Measurements from ENCODE around the gene GTF3C6.
"Not testable (repeated sequence)": the region's sequence is repeated elsewhere in the genome, so short reads cannot be mapped to it uniquely, and the experiment has no call there.

GTF3C6 gene

DNA sequence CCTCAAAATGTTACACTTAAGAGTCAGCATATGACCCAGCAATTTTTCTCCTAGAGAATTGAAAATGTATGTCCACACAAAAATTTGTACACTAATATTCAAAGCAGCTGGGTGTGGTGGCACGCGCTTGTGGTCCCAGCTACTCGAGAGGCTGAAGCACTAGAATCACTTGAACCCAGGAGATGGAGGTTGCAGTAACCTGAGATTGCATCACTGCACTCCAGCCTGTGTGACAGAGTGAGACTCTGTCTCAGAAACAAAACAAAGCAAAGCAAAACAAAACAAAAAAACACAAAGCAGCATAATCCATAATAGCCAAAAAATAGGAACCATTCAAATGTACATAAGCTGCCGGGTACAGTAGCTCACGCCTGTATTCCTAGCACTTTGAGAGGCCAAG is 21.7 kb downstream of the GTF3C6 start:
- no peak for DNase-seq

DNA sequence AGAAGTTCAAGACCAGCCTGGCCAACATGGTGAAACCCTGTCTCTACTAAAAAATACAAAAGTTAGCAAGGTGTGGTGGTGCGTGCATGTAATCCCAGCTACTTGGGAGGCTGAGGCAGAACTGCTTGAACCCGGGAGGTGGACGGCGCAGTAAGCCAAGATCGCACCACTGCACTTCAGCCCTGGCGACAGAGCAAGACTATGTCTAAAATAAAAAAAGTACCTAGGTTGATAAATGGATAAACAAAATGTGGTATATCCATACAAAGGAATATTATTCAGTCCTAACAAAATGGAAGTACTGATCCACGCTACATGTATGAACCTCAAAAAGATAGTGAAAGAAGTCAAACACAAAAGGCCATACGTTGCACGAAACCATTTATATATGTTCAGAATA is 22.1 kb downstream of the GTF3C6 start:
- DNase-seq = no peak

DNA sequence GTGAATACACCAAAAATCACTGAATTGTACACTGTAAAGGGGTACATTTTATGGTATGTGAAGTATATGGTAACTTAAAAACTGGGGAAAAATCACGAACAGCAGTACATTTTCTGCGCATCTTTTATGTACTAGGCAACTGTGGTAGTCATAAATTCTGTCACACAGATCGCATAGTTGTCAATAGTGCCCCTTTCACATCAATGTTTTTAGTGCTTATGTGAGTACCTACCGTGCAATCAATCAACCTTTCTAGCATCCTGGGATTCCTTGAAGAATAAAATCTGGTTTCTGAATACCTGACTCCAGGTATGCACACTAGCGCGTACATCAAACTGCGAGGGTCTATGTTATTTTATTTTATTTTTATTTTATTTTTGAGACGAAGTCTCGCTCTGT is 22.7 kb downstream of the GTF3C6 start:
- no peak for DNase-seq

DNA sequence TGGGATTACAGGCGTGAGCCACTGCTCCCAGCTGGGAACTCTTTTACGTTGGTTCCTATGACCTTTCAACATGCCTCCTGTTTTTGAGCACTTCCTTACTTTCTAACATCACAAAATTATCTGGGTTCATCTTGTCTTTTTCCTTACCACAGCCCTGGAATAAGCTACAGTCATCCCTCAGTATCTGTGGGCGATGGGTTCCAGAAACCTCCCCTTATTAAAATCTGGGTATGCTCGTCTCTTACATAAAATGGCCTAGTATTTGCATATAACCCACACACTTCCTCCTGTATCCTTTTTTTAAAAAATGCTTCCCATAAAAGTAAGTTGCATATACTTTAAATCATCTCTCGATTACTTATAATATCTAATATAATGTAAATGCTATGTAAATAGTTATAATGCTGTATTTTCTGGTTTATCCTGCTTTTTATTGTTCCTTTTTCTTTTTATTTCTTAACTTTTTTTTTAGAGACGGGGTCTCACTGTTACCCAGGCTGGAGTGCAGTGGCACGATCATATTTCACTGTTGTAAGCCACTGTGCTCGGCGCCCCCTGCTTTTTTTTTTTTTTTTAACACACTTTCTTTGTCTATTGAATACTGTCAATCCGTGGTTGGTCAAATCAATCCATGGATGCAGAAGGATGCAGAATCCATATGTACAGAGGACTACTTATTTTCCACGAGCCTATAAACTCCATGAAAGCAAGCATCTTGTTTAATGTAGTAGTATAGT is 32.5 kb downstream of the GTF3C6 start:
- DNase-seq = no peak

- DNase-seq = no peak
Observed at GRCh38 chr6:110996691-110997090, 38.2 kb downstream of the GTF3C6 start.

- DNase-seq = no peak
Observed at GRCh38 chr6:110999634-111000270, 41.2 kb downstream of the GTF3C6 start.

DNA sequence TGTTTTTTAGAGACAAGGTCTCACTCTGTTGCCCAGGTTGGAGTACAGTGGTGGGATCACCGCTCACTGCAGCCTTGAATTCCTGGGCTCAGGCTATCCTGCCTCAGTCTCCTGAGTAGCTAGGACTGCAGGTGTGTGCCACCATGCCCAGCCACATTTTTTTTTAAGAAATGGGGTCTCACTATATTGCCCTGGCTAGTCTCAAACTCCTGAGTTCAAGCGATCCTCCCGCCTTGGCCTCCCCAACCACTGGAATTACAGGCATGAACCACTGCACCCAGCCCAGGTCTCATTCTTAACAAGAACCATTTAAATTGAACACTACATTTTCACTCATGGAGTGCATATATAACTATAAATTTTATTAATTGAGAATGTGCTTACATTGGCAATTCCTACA is 43.8 kb downstream of the GTF3C6 start:
- no peak for DNase-seq

GRCh38 chr6:111011360-111012142 is 53.0 kb downstream of the GTF3C6 start:
- no peak for DNase-seq

DNA sequence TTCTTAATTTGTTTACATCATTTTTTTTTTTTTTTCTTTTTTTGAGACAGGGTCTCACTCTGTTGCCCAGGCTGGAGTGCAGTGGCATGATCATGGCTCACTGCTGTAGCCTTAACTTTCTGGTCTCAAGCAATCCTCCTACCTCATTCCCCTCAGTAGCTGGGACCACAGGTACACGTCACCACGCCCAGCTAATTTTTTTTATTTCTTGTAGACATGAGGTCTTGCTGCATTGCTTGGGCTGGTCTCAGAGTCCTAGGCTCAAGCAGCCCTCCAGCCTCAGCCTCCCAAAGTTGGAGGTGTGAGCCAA is 53.6 kb downstream of the GTF3C6 start:
- DNase-seq = no peak

DNA sequence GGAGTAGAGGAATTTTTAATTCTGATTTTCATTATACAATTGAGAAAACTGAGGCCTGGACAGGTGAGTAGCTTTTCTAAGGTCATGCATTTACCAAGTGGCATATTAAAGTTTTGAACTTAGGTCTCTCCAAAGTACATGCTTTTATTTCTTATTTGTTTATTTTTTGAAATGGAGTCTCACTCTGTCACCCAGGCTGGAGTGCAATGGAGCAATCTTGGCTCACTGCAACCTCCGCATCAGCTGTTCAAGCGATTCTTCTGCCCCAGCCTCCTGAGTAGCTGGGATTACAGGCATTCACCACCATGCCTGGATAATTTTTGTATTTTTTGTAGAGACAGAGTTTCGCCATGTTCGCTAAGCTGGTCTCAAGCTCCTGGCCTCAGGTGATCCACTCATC is 54.0 kb downstream of the GTF3C6 start:
- DNase-seq = not testable (repeated sequence)

GRCh38 chr6:111013144-111013915 is 54.8 kb downstream of the GTF3C6 start:
- no peak for DNase-seq

DNA sequence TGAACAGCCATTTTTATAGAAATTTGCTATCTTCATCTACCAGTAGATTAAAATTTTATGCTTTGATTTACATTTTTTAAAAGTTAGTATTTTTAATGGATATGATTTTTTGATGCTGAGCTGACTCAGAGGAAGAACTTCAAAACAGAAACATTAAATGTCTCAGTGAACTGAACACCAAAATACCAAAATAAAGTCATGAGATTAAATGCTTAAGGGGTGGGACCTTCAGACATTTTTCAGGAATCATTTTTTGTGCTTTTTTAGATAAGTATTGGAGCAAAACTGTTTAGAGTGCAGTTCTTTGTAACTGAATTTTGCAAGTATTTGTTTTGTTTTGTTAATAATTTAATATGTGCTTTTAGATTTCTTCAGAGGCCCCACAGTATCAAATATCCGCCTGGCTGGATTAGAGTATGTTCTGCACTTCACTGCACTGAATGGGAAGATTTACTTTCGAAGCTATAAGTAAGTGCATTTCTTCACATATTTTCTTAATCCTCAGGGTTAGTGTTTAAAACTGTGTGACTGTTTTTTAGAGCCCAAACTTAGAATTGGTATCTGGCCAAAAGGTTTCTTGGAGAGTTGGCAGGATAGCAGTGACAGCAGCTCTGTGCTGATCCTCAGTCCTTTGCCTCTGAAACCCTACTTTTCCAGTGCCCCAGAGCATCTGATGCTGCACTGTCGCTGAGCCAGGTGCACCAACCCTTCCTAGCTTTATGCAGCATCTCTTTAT is 57.1 kb downstream of the GTF3C6 start:
- no peak for DNase-seq

DNA sequence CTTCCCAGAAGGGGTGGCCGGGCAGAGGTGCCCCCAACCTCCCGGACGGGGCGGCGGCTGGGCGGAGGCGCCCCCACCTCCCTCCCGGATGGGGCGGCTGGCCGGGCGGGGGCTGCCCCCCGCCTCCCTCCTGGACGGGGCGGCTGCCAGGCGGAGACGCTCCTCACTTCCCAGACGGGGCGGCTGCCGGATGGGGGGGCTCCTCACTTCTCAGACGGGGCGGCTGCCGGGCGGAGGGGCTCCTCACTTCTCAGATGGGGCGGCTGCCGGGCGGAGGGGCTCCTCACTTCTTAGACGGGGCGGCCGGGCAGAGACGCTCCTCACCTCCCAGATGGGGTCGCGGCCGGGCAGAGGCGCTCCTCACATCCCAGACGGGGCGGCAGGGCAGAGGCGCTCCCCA is 58.7 kb downstream of the GTF3C6 start:
- not testable (repeated sequence) for DNase-seq
